Spleen (tissue), 7 donors: Measurements from ENCODE around the gene SMG6.

Experiments
- CTCF ChIP-seq, 11 experiments: fragments of 200-600 bp in 7 of 11; fragments of 450-650 bp in 4 of 11; sonication (generic) in 4 of 11; IDR thresholded peaks in 8 of 11; conservative IDR thresholded peaks in 3 of 11; 1 replicate in 7 of 11; 2 replicates in 4 of 11; pipeline versions ENCODE4 v1.4.0 to v1.8.0; 2016 to 2021; ENCODE audit warnings: antibody characterized with exemption in 11 of 11, inconsistent platforms in 4 of 11, mild to moderate bottlenecking in 1 of 11
- POLR2AphosphoS5 ChIP-seq, 3 donors: sonication (generic); formaldehyde crosslinking; IDR thresholded peaks; one replicate each; pipeline ENCODE4 v1.5.1; 2017; ENCODE audit warnings: antibody characterized with exemption in 3 of 3
- donor health status: DM: no; HTN: no; CAD: no; lungs with moderate emphysema.
- donor health status: DM: no; HTN: no; CAD: no.
- donor health status: DM: no; HTN: no; CAD: no.

- TF ChIP-seq CTCF (IDR thresholded peaks at IDR 0.05 in 8 of 11, conservative IDR thresholded peaks at IDR 0.05 in 3 of 11) (no peak), POLR2AphosphoS5 (IDR thresholded peaks at IDR 0.05) (peak; percentile 42 to 75 (median 53))
Measured at GRCh38 chr17:2020721-2021120, 282.9 kb downstream of the SMG6 start.
